GM19467 (cell line): Measurements from ENCODE around the gene KCNC1.

Experiments used
- ATAC-seq: cut with Tn5 transposase; IDR thresholded peaks from one replicate; pipeline ENCODE4 v1.9.1; 2021; ENCODE audit warnings: mild to moderate bottlenecking, moderate library complexity; ENCODE audit not compliant: unreplicated experiment

KCNC1 gene

GRCh38 chr11:17752144-17752543 lies 17.6 kb downstream of the KCNC1 start:
- no peak for ATAC-seq

GRCh38 chr11:17753153-17753552 lies 18.6 kb downstream of the KCNC1 start:
- no peak for ATAC-seq

GRCh38 chr11:17753641-17754040 lies 19.1 kb downstream of the KCNC1 start:
- ATAC-seq: no peak

GRCh38 chr11:17755891-17756290 lies 21.3 kb downstream of the KCNC1 start:
- no peak for ATAC-seq

- peak; percentile 53 for ATAC-seq
Observed at GRCh38 chr11:17760102-17761029, 25.8 kb downstream of the KCNC1 start.

GRCh38 chr11:17762309-17762974 lies 27.9 kb downstream of the KCNC1 start:
- no peak for ATAC-seq

GRCh38 chr11:17763244-17763643 lies 28.7 kb downstream of the KCNC1 start:
- no peak for ATAC-seq

- ATAC-seq: no peak
Observed at GRCh38 chr11:17763703-17764102, 29.1 kb downstream of the KCNC1 start.

GRCh38 chr11:17764446-17765218 lies 30.1 kb downstream of the KCNC1 start:
- no peak for ATAC-seq

GRCh38 chr11:17765356-17766072 lies 30.9 kb downstream of the KCNC1 start:
- no peak for ATAC-seq

- no peak for ATAC-seq
Observed at GRCh38 chr11:17766073-17766359, 31.4 kb downstream of the KCNC1 start.

- no peak for ATAC-seq
Observed at GRCh38 chr11:17766590-17766989, 32.0 kb downstream of the KCNC1 start.

- no peak for ATAC-seq
Observed at GRCh38 chr11:17767301-17767885, 32.8 kb downstream of the KCNC1 start.

GRCh38 chr11:17767914-17768313 lies 33.3 kb downstream of the KCNC1 start:
- no peak for ATAC-seq

- no peak for ATAC-seq
Observed at GRCh38 chr11:17768547-17768946, 34.0 kb downstream of the KCNC1 start.

- ATAC-seq: no peak
Observed at GRCh38 chr11:17769218-17769617, 34.6 kb downstream of the KCNC1 start.

- no peak for ATAC-seq
Observed at GRCh38 chr11:17770048-17770652, 35.6 kb downstream of the KCNC1 start.

- ATAC-seq: no peak
Observed at GRCh38 chr11:17770917-17771316, 36.3 kb downstream of the KCNC1 start.

- no peak for ATAC-seq
Observed at GRCh38 chr11:17771415-17771814, 36.8 kb downstream of the KCNC1 start.

GRCh38 chr11:17771841-17772401 lies 37.3 kb downstream of the KCNC1 start:
- no peak for ATAC-seq
